MM.1S (cell line): ENCODE data around the gene ATP2B2.

Source experiments
- CTCF ChIP-seq: fragments of 300-600 bp; sonication (generic); IDR thresholded peaks from 2 replicates; pipeline ENCODE4 v1.5.1; 2016; ENCODE audit warnings: antibody characterized with exemption, low read length, mixed read lengths
- EZH2 ChIP-seq: fragments of 300-600 bp; sonication (generic); optimal IDR thresholded peaks from 2 replicates; pipeline ENCODE3; 2017; ENCODE audit warnings: low read depth, mild to moderate bottlenecking, antibody characterized with exemption, low read length, mixed read lengths
- EZH2phosphoT487 ChIP-seq: fragments of 300-600 bp; sonication (generic); IDR thresholded peaks from 2 replicates; pipeline ENCODE4 v1.6.1; 2018; ENCODE audit warnings: antibody characterized with exemption, low read length

GRCh38 chr3:10551821-10552630 is 46.6 kb upstream of the ATP2B2 start:
- TF ChIP-seq CTCF (no peak), EZH2phosphoT487 (no peak), EZH2 (no peak)
